ENCODE results near the gene TMED4.
A peak's percentile ranks its signal among the peaks of the same experiment; 100 is the strongest.

Gene TMED4

GRCh38 chr7:44540592-44541027 lies 41.4 kb downstream of the TMED4 start:
- DNase-seq (ENCODE audit: low read depth in 1 of 2, low spot score in 1 of 2): no peak

DNA sequence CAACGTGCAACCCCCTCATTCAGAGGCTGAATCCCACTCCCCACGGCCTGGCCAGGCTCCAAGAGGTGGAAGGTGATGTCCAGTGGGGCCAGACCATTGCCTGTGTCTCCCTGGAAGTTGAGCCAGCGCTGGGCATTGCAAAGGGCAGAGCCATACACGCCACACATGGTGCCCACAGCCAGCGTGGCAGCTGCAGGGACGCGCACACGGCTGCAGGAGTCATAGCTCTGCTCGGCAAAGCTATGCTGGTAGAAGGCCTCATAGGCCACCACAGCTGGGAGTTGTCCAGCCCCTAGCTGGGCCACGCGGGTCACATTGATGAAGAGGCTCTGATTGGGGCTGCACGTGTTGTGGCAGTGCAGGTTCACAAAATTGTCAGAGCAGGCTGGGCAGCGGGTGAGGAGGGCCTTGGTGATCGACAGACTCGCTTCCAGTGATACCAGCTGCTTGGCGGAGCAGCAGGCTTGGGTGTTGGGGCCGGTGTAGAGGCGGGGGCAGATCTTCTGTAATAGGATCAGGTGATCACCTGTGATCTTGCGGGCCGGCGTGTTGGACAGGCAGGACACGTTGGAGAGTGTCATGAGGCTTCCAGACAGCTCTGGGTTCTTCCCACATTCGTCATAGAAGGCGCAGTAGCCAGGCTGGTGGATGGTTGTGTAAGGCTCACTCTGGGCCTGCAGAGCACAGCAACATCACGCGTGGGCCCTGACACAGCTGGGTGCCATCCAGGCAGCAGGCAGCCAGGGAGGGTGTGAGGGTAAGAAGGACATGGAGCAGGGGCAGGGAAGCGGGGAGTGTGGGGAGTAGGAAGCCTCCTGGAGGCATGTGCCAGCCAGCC lies 42.1 kb downstream of the TMED4 start:
- DNase-seq (ENCODE audit: low read depth in 1 of 2, low spot score in 1 of 2): no peak

GRCh38 chr7:44538798-44539668 lies 43.0 kb downstream of the TMED4 start:
- no peak for DNase-seq (ENCODE audit: low read depth in 1 of 2, low spot score in 1 of 2)

DNA sequence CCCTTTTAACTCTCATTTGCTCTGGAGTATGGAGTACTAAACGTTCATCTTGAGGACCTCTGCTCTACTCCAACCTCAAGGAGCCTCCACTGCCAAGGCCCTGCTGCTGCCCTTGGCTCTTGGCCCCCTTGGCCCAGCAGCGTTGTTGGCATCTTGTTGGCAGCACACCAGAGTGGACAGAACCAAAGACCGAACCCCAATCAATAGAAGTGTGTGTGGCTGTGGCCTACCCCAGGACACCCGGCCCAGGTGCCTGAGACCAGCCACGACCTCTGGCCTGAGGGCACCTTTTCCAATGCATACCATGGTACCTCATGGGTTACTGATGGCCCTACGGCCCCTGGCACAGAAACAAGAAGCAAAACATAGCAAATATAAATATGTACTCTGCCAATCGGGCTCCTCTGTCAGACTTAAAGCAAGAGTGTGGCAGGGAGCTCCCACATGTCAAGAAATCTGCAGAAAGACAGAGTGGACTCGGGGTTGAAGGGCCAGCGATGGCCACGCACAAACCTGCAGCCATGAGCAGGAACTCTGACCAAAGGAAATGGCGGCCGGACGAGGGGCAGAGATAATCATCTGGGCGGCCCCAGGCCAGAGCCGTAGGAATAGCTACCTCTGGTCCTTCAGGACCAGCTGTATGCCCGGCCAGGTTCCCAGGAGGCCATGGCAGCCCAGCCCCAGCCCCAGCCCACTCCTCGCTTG lies 43.8 kb downstream of the TMED4 start:
- no peak for DNase-seq (ENCODE audit: low read depth in 1 of 2, low spot score in 1 of 2)

DNA sequence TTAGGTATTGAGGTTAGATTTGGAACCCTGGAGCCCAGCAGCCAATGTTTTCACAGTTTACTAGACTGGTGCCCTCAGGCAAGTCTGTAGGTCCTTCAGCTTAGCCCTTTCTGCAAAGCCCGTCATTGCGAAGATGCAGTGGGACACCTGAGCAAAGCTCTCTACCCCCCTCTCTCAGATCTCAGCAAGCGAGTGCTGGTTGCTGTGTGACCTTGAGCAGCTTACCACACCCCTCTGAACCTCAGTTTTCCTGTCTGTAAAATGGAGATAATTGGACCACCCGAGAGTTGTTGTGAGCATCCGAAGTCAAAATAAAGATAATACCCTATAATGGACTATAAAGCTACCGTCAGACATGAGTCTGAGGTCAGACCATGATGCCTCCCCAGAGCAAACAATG lies 44.6 kb downstream of the TMED4 start:
- no peak for DNase-seq (ENCODE audit: low read depth in 1 of 2, low spot score in 1 of 2)

DNA sequence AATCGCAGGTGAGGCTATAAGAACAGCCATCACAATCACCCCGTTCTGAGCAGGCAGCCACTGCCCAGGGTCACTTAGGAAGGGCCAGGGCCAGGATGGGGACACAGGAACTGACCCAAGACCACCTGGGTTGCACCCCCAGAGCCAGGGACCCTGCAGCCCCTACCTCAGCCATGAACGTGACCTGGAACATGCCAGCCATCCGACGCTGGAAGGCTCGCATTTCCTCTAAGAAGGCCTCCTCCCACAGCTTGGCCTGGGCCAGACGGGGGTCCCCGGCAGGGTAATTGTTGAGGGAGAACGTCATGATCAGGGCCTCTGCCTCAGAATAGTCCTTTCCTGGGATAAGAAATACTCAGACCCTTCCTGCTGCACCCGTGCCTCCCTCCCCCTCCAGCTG lies 45.9 kb downstream of the TMED4 start:
- DNase-seq (ENCODE audit: low read depth in 1 of 2, low spot score in 1 of 2): no peak

DNA sequence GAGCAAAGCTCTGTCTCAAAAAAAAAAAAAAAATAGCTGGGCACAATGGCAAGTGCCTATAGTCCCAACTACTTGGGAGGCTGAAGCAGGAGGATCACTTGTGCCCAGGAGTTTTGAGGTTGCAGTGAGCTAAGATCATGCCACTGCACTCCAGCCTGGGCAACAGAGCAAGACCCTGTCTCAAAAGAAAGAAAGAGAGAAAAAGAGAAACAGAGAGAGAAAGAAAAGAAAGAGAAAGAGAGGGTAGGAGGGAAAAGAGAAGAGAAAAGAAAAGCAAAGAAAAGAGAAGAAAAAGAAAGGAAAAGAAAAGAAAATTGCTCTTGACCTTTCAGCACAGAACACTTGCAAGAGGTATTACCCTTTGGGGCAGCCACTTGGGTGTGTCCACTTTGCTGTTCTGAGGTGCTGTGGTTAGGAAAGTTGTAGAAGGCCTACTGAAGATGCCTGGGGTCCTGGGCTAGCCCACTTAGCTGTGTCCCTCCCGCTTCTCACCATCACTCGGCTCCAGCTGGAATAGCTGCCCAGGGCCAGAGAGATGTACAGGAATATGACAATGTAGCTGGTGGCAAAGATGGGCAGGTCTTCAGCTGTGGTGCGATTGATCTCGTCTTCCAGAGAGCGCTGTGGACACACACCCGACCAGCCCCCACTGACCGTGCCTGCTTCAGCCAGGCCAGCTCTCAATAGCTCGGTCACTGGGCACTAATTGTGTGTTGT lies 46.5 kb downstream of the TMED4 start:
- no peak for DNase-seq (ENCODE audit: low read depth in 1 of 2, low spot score in 1 of 2)

GRCh38 chr7:44534501-44534900 lies 47.5 kb downstream of the TMED4 start:
- DNase-seq (ENCODE audit: low read depth in 1 of 2, low spot score in 1 of 2): peak in 1 of 2 donors; percentile 16

DNA sequence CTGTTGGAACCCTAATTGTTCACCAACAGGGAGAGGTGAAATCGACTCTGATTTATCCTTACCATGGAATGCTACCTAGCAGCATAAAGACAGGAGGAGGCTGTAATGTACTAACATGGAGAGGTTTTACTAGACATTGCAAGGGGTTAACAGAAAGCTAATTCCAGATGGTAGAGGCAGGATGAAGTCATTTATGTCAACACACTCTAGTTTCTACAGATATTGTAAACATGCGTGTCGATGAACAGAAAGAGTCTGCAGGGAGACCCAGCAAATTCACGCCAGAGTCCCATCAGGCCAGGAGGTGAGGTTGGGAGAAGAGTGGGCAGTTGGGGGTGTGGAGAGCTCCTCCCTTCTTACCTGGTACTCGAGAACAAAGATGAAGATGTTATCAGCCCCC lies 47.9 kb downstream of the TMED4 start:
- no peak for DNase-seq (ENCODE audit: low read depth in 1 of 2, low spot score in 1 of 2)

- DNase-seq (ENCODE audit: low read depth in 1 of 2, low spot score in 1 of 2): no peak
These were observed 48.6 kb downstream of the TMED4 start for GRCh38 chr7:44533301-44534055.

GRCh38 chr7:44531421-44532380 lies 50.3 kb downstream of the TMED4 start:
- DNase-seq (ENCODE audit: low read depth in 1 of 2, low spot score in 1 of 2): no peak

- no peak for DNase-seq (ENCODE audit: low read depth in 1 of 2, low spot score in 1 of 2)
These were observed 51.0 kb downstream of the TMED4 start for GRCh38 chr7:44530990-44531389.
